CD14-positive monocyte (primary cell): ENCODE measurements around the gene POLDIP3. TPM values are rescaled to one million over a fixed set of nuclear protein-coding genes. Genes with fewer than 3 reads are reported as not detected.
"Not testable (repeated sequence)": the region's sequence is repeated elsewhere in the genome, so short reads cannot be mapped to it uniquely, and the experiment has no call there.

Experiments used
- DNase-seq, 3 donors: peaks; one replicate each; pipeline ENCODE4 v3.0.0-alpha.2; 2011 to 2022
- H2AFZ ChIP-seq: 2 replicates; pipeline ENCODE4 v1.6.0; 2012; ENCODE audit warnings: mild to moderate bottlenecking, low read depth, low read length, inconsistent platforms; ENCODE audit not compliant: insufficient read depth, poor library complexity, severe bottlenecking
- H3K27ac ChIP-seq, 2 donors: 1 replicate in 1 of 2; 2 replicates in 1 of 2; pipeline ENCODE4 v1.5.1; 2012 to 2013; ENCODE audit warnings: low read length in 2 of 2, control low read depth in 1 of 2, inconsistent platforms in 1 of 2, low read depth in 1 of 2, mild to moderate bottlenecking in 1 of 2
- H3K27me3 ChIP-seq, 2 donors: one replicate each; pipeline versions ENCODE4 v1.6.0 to v1.6.1; 2011 to 2013; ENCODE audit warnings: low read length in 2 of 2; ENCODE audit not compliant: control insufficient read depth in 2 of 2, insufficient read depth in 2 of 2
- H3K36me3 ChIP-seq, 2 donors: replicated peaks in 1 of 2; 1 replicate in 1 of 2; 2 replicates in 1 of 2; pipeline versions ENCODE4 v1.5.1 to v1.6.1; 2012 to 2013; ENCODE audit warnings: low read length in 2 of 2, control low read depth in 1 of 2, inconsistent platforms in 1 of 2, mild to moderate bottlenecking in 1 of 2; ENCODE audit not compliant: insufficient read depth in 2 of 2, control insufficient read depth in 1 of 2
- H3K4me1 ChIP-seq, 2 donors: 1 replicate in 1 of 2; 2 replicates in 1 of 2; pipeline versions ENCODE4 v1.5.1 to v1.6.1; 2012 to 2013; ENCODE audit warnings: low read length in 2 of 2, control low read depth in 1 of 2, inconsistent platforms in 1 of 2, mild to moderate bottlenecking in 1 of 2, moderate library complexity in 1 of 2; ENCODE audit not compliant: insufficient read depth in 2 of 2, control insufficient read depth in 1 of 2
- H3K4me2 ChIP-seq: replicated peaks from 2 replicates; pipeline ENCODE3; 2012; ENCODE audit warnings: low read length, moderate library complexity, mild to moderate bottlenecking; ENCODE audit not compliant: poor library complexity, severe bottlenecking; ENCODE audit errors: extremely low read depth
- H3K4me3 ChIP-seq, 3 experiments: fragments of 200-600 bp in 1 of 3; sonication (generic) in 1 of 3; replicated peaks in 1 of 3; 1 replicate in 2 of 3; 2 replicates in 1 of 3; pipeline ENCODE4 v1.5.1; 2011 to 2013; ENCODE audit warnings: low read length in 3 of 3, mild to moderate bottlenecking in 3 of 3, control low read depth in 2 of 3, low read depth in 2 of 3, inconsistent platforms in 1 of 3, moderate library complexity in 1 of 3
- H3K79me2 ChIP-seq: 2 replicates; pipeline ENCODE4 v1.6.0; 2012; ENCODE audit warnings: mild to moderate bottlenecking, control low read depth, inconsistent platforms, low read length, moderate library complexity; ENCODE audit not compliant: insufficient read depth
- H3K9ac ChIP-seq: 2 replicates; pipeline ENCODE4 v1.6.0; 2017; ENCODE audit warnings: low read length, mild to moderate bottlenecking; ENCODE audit not compliant: insufficient read depth, poor library complexity, severe bottlenecking
- H3K9me3 ChIP-seq, 2 donors: replicated peaks in 1 of 2; 1 replicate in 1 of 2; 2 replicates in 1 of 2; pipeline versions ENCODE4 v1.5.1 to v1.6.1; 2012 to 2013; ENCODE audit warnings: low read length in 2 of 2, control low read depth in 1 of 2; ENCODE audit not compliant: control insufficient read depth in 1 of 2, insufficient read depth in 1 of 2
- H4K20me1 ChIP-seq: 2 replicates; pipeline ENCODE4 v1.6.0; 2012; ENCODE audit warnings: mild to moderate bottlenecking, low read length, control low read depth, moderate library complexity; ENCODE audit not compliant: insufficient read depth
- H3K27ac Mint-ChIP-seq, 7 donors: one replicate each; pipeline ENCODE4 v1.8.0; 2020; ENCODE audit warnings: mild to moderate bottlenecking in 7 of 7, mixed read lengths in 7 of 7, moderate library complexity in 6 of 7, inconsistent platforms in 2 of 7
- H3K27me3 Mint-ChIP-seq, 3 donors: one replicate each; pipeline ENCODE4 v1.8.0; 2021 to 2022; ENCODE audit warnings: low read depth in 3 of 3, mild to moderate bottlenecking in 3 of 3, mixed read lengths in 3 of 3, moderate library complexity in 3 of 3, inconsistent platforms in 1 of 3
- H3K36me3 Mint-ChIP-seq, 2 donors: one replicate each; pipeline ENCODE4 v1.8.0; 2020; ENCODE audit warnings: mixed read lengths in 2 of 2, inconsistent platforms in 1 of 2, mild to moderate bottlenecking in 1 of 2
- H3K4me1 Mint-ChIP-seq: one replicate; pipeline ENCODE4 v1.8.0; 2020; ENCODE audit warnings: mild to moderate bottlenecking, mixed read lengths
- H3K4me3 Mint-ChIP-seq, 2 donors: one replicate each; pipeline ENCODE4 v1.8.0; 2020; ENCODE audit warnings: mild to moderate bottlenecking in 2 of 2, mixed read lengths in 2 of 2, moderate library complexity in 1 of 2
- H3K9me3 Mint-ChIP-seq, 7 donors: one replicate each; pipeline ENCODE4 v1.8.0; 2020 to 2022; ENCODE audit warnings: mixed read lengths in 7 of 7, mild to moderate bottlenecking in 6 of 7, moderate library complexity in 6 of 7, inconsistent platforms in 2 of 7
- CTCF ChIP-seq: fragments of 200-600 bp; IDR thresholded peaks from one replicate; pipeline ENCODE4 v1.8.0; 2022; ENCODE audit warnings: antibody characterized with exemption, mild to moderate bottlenecking
- WGBS: methylation state at CpG from one replicate; pipeline ENCODE4 v1.1.5; 2013; ENCODE audit warnings: missing lambda C conversion rate; ENCODE audit not compliant: insufficient coverage; 5-methylcytosine and 5-hydroxymethylcytosine counted together
- intact Hi-C, 2 donors: fragments of 100-400 bp; cut with micrococcal nuclease; formaldehyde crosslinking; loops; one replicate each; pipeline versions ENCODE4 v1.15.0 to v1.15.1; 2023
- polyA plus RNA-seq, 3 donors: library from polyadenylated mRNA; depleted of rRNA in 1 of 3; unstranded in 2 of 3; stranded (reverse) in 1 of 3; fragments of 300-500 nt in 2 of 3; fragments of >200 nt in 1 of 3; fragmentation: Illumina TruSeq in 2 of 3; gene quantifications; 1 replicate in 2 of 3; 2 replicates in 1 of 3; pipeline ENCODE4 v1.2.3, GENCODE V29; 2012 to 2021

POLDIP3 gene
- polyA plus RNA-seq, 3 donors, result 46.3 to 55.3 (median 53.8) TPM

DNA sequence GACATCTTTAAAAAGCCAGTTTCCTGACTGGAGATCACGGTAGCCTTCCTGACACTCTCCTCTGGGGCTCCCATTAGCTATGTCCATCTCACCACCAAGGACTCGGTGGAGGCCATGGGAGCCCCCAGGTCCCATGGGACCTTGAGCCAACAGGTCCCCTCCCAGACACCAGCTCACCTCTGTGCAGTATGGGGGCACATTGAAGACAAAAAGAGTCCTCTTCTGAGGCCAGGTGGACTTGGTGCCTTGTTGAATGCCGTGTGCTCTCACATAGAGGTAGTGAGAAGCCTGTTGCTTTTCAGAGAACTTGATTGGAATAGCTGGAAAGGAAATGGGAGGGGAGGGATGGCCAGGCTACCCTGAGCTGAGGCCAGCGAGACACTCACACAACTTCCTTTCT is 34.6 kb downstream of the POLDIP3 start:
- H3K4me2 ChIP-seq, intact Hi-C loops, H3K9me3 Mint-ChIP-seq, H3K9me3 ChIP-seq, H3K4me3 Mint-ChIP-seq, H4K20me1 ChIP-seq, H3K27ac ChIP-seq, H3K4me3 ChIP-seq, H3K79me2 ChIP-seq, H2AFZ ChIP-seq, H3K27me3 Mint-ChIP-seq, H3K27me3 ChIP-seq, H3K9ac ChIP-seq, H3K27ac Mint-ChIP-seq, DNase-seq: not testable (repeated sequence)
- Mint-ChIP-seq H3K4me1 (peaks cover 15% of the 10 kb centered on the region), H3K36me3 (peaks cover 24 to 55% of the 10 kb centered on the region in 2 donors)
- Histone ChIP-seq H3K36me3 (peaks cover 33 to 53% of the 10 kb centered on the region in 2 donors), H3K4me1 (peaks cover 9 to 19% of the 10 kb centered on the region in 2 donors)
- no CpG with 5 or more reads among the region's 4 CpGs for WGBS

DNA sequence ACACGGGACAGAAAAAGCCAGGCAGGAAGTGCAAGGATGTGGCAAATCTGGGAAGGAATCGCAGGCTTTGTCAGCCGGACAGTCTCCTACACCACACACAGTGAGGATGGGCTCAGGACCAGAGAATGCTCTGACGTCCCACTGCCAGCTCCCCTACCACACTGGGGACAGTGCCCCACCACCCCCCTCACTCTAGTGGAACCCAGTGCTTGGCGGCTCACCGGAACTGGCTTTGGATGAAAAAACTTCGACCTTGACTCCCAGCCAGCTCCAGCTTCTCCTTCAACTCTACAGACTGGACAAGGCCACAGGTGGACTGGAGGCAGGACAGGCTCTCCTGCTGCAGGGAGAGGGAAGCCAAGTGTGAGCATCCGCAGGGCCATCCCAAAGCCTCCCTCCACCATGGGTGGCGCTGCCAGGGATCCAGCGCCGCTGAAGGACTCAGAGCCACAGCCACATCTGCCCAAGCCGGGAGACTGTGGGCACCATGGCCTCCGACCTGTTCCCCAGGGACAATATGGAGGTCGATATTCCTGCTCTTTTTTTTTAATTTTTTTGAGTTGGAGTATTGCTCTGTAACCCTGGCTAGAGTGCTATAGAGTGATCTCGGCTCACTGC is 37.0 kb downstream of the POLDIP3 start:
- peaks cover 9 to 19% of the 10 kb centered on the region in 2 donors for H3K4me1 ChIP-seq
- no peak overlapping the region for H3K27ac Mint-ChIP-seq
- H4K20me1 ChIP-seq, result no peaks in the 10 kb centered on the region
- H3K9ac ChIP-seq, result no peak overlapping the region
- peaks cover 11 to 50% of the 10 kb centered on the region in 2 donors for H3K36me3 Mint-ChIP-seq
- H3K27me3 Mint-ChIP-seq, result no peaks in the 10 kb centered on the region
- no peak overlapping the region for H3K4me2 ChIP-seq
- no peak overlapping the region for H2AFZ ChIP-seq
- H3K36me3 ChIP-seq, result peaks cover 25 to 49% of the 10 kb centered on the region in 2 donors
- no peak overlapping the region for H3K4me3 Mint-ChIP-seq
- TF ChIP-seq CTCF, result no peak
- WGBS, result 90% methylated on average over 9 of the region's 15 CpGs
- peaks cover 13% of the 10 kb centered on the region for H3K4me1 Mint-ChIP-seq
- H3K9me3 ChIP-seq, result no peaks in the 10 kb centered on the region
- no peak for DNase-seq
- H3K9me3 Mint-ChIP-seq, result no peaks in the 10 kb centered on the region
- H3K27ac ChIP-seq, result no peak overlapping the region
- intact Hi-C loops, result no loop called here
- H3K27me3 ChIP-seq, result no peaks in the 10 kb centered on the region
- H3K4me3 ChIP-seq, result no peak overlapping the region
- H3K79me2 ChIP-seq, result no peaks in the 10 kb centered on the region

GRCh38 chr22:42577141-42577540 is 37.5 kb downstream of the POLDIP3 start:
- H3K4me1 Mint-ChIP-seq, intact Hi-C loops, H3K4me3 Mint-ChIP-seq, H3K9me3 Mint-ChIP-seq, H3K79me2 ChIP-seq, H3K4me3 ChIP-seq, H2AFZ ChIP-seq, H3K9ac ChIP-seq, H3K27me3 Mint-ChIP-seq, H3K4me2 ChIP-seq, H3K27me3 ChIP-seq, H3K9me3 ChIP-seq, H4K20me1 ChIP-seq, DNase-seq, H3K27ac ChIP-seq: not testable (repeated sequence)
- Mint-ChIP-seq H3K27ac (peak overlapping the region in 1 of 7 donors; percentile 48), H3K36me3 (peaks cover 14 to 52% of the 10 kb centered on the region in 2 donors)
- 86% methylated on average over 1 of the region's 9 CpGs for WGBS
- H3K4me1 ChIP-seq, result peaks cover 6 to 15% of the 10 kb centered on the region in 2 donors
- peaks cover 30 to 52% of the 10 kb centered on the region in 2 donors for H3K36me3 ChIP-seq

DNA sequence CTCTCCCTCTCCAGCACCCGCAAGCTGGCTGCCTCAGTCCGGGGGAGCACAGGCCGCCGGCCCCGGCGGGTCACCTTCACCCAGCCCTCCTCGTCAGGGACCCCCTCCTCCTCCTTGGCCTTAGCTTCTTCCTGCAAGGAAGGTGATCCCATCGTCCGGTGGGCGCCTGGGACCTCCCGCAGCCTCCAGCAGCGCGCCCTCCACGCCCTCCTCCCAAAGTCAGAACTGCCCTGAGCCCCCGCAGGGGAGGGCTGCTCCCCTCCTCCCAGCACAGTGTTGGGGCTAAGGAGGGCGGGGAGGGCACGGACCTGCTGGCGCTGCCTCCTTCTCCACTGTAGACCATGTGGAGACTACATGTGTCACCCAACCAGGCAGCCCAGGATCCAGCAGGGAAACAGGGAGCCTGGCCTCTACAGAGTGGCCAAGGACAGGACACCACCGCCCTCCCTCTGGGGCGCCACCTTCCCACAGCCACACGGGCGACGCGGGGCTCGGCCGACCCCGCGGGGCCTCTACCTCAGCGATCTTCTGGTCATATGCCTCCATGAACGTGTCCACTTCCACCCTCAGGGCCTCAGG is 38.6 kb downstream of the POLDIP3 start:
- DNase-seq, H2AFZ ChIP-seq, H3K27ac Mint-ChIP-seq, H3K4me2 ChIP-seq, H3K4me1 Mint-ChIP-seq, H4K20me1 ChIP-seq, H3K9ac ChIP-seq, H3K27ac ChIP-seq, H3K4me1 ChIP-seq, H3K27me3 ChIP-seq, H3K9me3 Mint-ChIP-seq, H3K27me3 Mint-ChIP-seq, H3K4me3 Mint-ChIP-seq, intact Hi-C loops, H3K79me2 ChIP-seq, H3K9me3 ChIP-seq, H3K4me3 ChIP-seq: not testable (repeated sequence)
- peaks cover 36 to 54% of the 10 kb centered on the region in 2 donors for H3K36me3 ChIP-seq
- 97% methylated on average over 5 of the region's 30 CpGs for WGBS
- H3K36me3 Mint-ChIP-seq, result peaks cover 18 to 62% of the 10 kb centered on the region in 2 donors
